ENCODE data around the gene PGA4.
"Not testable (repeated sequence)": the region's sequence is repeated elsewhere in the genome, so short reads cannot be mapped to it uniquely, and the experiment has no call there.

GRCh38 chr11:61248071-61248470 lies 25.9 kb downstream of the PGA4 start:
- TF ChIP-seq GABPA (IDR thresholded peaks at IDR 0.05; ENCODE audit: low read depth); FOSL2 (IDR thresholded peaks at IDR 0.05; ENCODE audit: borderline replicate concordance, low read depth): not testable (repeated sequence)
- TF ChIP-seq, protein P1, sequence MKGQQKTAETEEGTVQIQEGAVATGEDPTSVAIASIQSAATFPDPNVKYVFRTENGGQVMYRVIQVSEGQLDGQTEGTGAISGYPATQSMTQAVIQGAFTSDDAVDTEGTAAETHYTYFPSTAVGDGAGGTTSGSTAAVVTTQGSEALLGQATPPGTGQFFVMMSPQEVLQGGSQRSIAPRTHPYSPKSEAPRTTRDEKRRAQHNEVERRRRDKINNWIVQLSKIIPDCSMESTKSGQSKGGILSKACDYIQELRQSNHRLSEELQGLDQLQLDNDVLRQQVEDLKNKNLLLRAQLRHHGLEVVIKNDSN (IDR thresholded peaks at IDR 0.05; ENCODE audit: borderline replicate concordance, low read depth) = not testable (repeated sequence)
